H1 (cell line): Measurements from ENCODE around the gene MCM3AP. TPM values are rescaled to one million over a fixed set of nuclear protein-coding genes. Genes with fewer than 3 reads are reported as not detected.

Experiments
- CTCF ChIA-PET: fragments of 300-600 bp; sonication (Branson Sonifier 250); formaldehyde crosslinking; loops from one replicate; lab custom pipeline; 2021; ENCODE audit not compliant: partially characterized antibody; lab: Charles Lee
- POLR2A ChIA-PET: fragments of 300-600 bp; sonication (Branson Sonifier 250); formaldehyde crosslinking; loops from one replicate; lab custom pipeline; 2021; ENCODE audit warnings: inconsistent platforms; ENCODE audit not compliant: partially characterized antibody; lab: Charles Lee
- DNase-seq, 2 experiments: peaks; one replicate each; pipeline versions ENCODE4 v3.0.0 to v3.0.0-alpha.2; 2010 to 2022; ENCODE audit warnings: low spot score in 2 of 2, low read depth in 1 of 2, mixed read lengths in 1 of 2
- FAIRE-seq: peaks from 2 replicates; lab custom pipeline; 2011; peaks lifted over from hg19 to GRCh38; lab: Jason Lieb, UNC
- H2AFZ ChIP-seq: 2 replicates; pipeline ENCODE4 v1.8.1; 2012; ENCODE audit warnings: low read length, inconsistent platforms
- H2AK5ac ChIP-seq: 2 replicates; pipeline ENCODE4 v1.6.1; 2013; ENCODE audit warnings: low read depth, low read length
- H2BK120ac ChIP-seq: replicated peaks from 2 replicates; pipeline ENCODE3; 2013; ENCODE audit warnings: low read depth, low read length, inconsistent platforms
- H2BK12ac ChIP-seq: 2 replicates; pipeline ENCODE4 v1.6.1; 2013; ENCODE audit warnings: low read depth, low read length
- H2BK15ac ChIP-seq: 2 replicates; pipeline ENCODE4 v1.6.1; 2013; ENCODE audit warnings: low read length
- H2BK20ac ChIP-seq: 2 replicates; pipeline ENCODE4 v1.6.1; 2013; ENCODE audit warnings: low read length
- H2BK5ac ChIP-seq: 2 replicates; pipeline ENCODE4 v1.6.1; 2013; ENCODE audit warnings: low read depth, low read length
- H3K14ac ChIP-seq: 2 replicates; pipeline ENCODE4 v1.6.1; 2013; ENCODE audit warnings: inconsistent platforms; ENCODE audit not compliant: insufficient read length
- H3K18ac ChIP-seq: 2 replicates; pipeline ENCODE4 v1.6.1; 2013; ENCODE audit warnings: low read length; ENCODE audit errors: extremely low read depth
- H3K23ac ChIP-seq: 2 replicates; pipeline ENCODE4 v1.6.1; 2013; ENCODE audit warnings: inconsistent platforms; ENCODE audit not compliant: insufficient read length
- H3K23me2 ChIP-seq: 2 replicates; pipeline ENCODE4 v1.6.1; 2013; ENCODE audit warnings: low read depth, low read length
- H3K27ac ChIP-seq: 2 replicates; pipeline ENCODE4 v1.6.1; 2011; ENCODE audit warnings: low read depth, low read length, inconsistent platforms
- H3K27me3 ChIP-seq, 4 experiments: replicated peaks in 1 of 4; 1 replicate in 1 of 4; 2 replicates in 3 of 4; pipeline versions ENCODE4 v1.6.1 to v1.8.1; 2011 to 2013; ENCODE audit warnings: low read length in 3 of 4, mild to moderate bottlenecking in 3 of 4, inconsistent platforms in 2 of 4, mixed read lengths in 2 of 4, moderate library complexity in 1 of 4; ENCODE audit not compliant: control insufficient read depth in 3 of 4, insufficient read depth in 3 of 4; ENCODE audit errors: extremely low read depth in 1 of 4
- H3K36me3 ChIP-seq, 4 experiments: 2 replicates each; pipeline versions ENCODE4 v1.6.1 to v1.8.1; 2011 to 2013; ENCODE audit warnings: mild to moderate bottlenecking in 4 of 4, low read length in 3 of 4, moderate library complexity in 2 of 4, control low read depth in 1 of 4, inconsistent platforms in 1 of 4; ENCODE audit not compliant: insufficient read depth in 4 of 4, control insufficient read depth in 2 of 4
- H3K4ac ChIP-seq: replicated peaks from 2 replicates; pipeline ENCODE3; 2013; ENCODE audit warnings: low read length, low read depth, mixed read lengths, inconsistent platforms; ENCODE audit not compliant: insufficient read length
- H3K4me1 ChIP-seq, 4 experiments: replicated peaks in 1 of 4; 1 replicate in 1 of 4; 2 replicates in 3 of 4; pipeline versions ENCODE4 v1.6.1 to v1.8.1; 2011 to 2013; ENCODE audit warnings: low read length in 3 of 4, inconsistent platforms in 2 of 4, mixed read lengths in 1 of 4; ENCODE audit not compliant: insufficient read depth in 4 of 4, control insufficient read depth in 3 of 4
- H3K4me2 ChIP-seq, 2 experiments: 2 replicates each; pipeline versions ENCODE4 v1.6.1 to v1.8.1; 2011 to 2013; ENCODE audit warnings: low read depth in 2 of 2, low read length in 2 of 2, control low read depth in 1 of 2, inconsistent platforms in 1 of 2, mild to moderate bottlenecking in 1 of 2; ENCODE audit not compliant: insufficient read depth in 1 of 2
- H3K4me3 ChIP-seq, 4 experiments: fragments of 200-600, 300-600 bp in 1 of 4; sonication (generic), shearing (Covaris generic), sonication (Bioruptor Twin) in 1 of 4; 2 replicates each; pipeline versions ENCODE4 v1.5.1 to v1.8.1; 2011 to 2016; ENCODE audit warnings: low read length in 4 of 4, low read depth in 3 of 4, control low read depth in 2 of 4, inconsistent platforms in 2 of 4, mild to moderate bottlenecking in 2 of 4, mixed read lengths in 1 of 4, moderate library complexity in 1 of 4; ENCODE audit not compliant: insufficient read depth in 2 of 4; ENCODE audit errors: extremely low read depth in 1 of 4
- H3K56ac ChIP-seq: replicated peaks from 2 replicates; pipeline ENCODE3; 2013; ENCODE audit warnings: low read depth, mild to moderate bottlenecking, mixed read lengths, low read length, inconsistent platforms; ENCODE audit not compliant: insufficient read length
- H3K79me1 ChIP-seq: 2 replicates; pipeline ENCODE4 v1.6.1; 2013; ENCODE audit warnings: low read depth, low read length, control low read depth
- H3K79me2 ChIP-seq, 2 experiments: 2 replicates each; pipeline versions ENCODE4 v1.6.1 to v1.8.1; 2012 to 2013; ENCODE audit warnings: low read length in 2 of 2, mild to moderate bottlenecking in 2 of 2, inconsistent platforms in 1 of 2; ENCODE audit not compliant: insufficient read depth in 2 of 2, control insufficient read depth in 1 of 2
- H3K9ac ChIP-seq, 4 experiments: replicated peaks in 1 of 4; 1 replicate in 1 of 4; 2 replicates in 3 of 4; pipeline versions ENCODE4 v1.6.1 to v1.8.1; 2011 to 2013; ENCODE audit warnings: low read depth in 3 of 4, low read length in 3 of 4, control low read depth in 2 of 4, mild to moderate bottlenecking in 2 of 4, moderate library complexity in 2 of 4, inconsistent platforms in 1 of 4; ENCODE audit errors: extremely low read depth in 1 of 4
- H3K9me3 ChIP-seq, 2 experiments: 2 replicates each; pipeline versions ENCODE4 v1.6.1 to v1.8.1; 2012 to 2013; ENCODE audit warnings: mild to moderate bottlenecking in 2 of 2, moderate library complexity in 2 of 2, control low read depth in 1 of 2, inconsistent platforms in 1 of 2, low read depth in 1 of 2, low read length in 1 of 2, mixed read lengths in 1 of 2; ENCODE audit not compliant: insufficient read depth in 2 of 2
- H4K20me1 ChIP-seq, 2 experiments: replicated peaks in 1 of 2; 2 replicates each; pipeline versions ENCODE3 to v1.8.1; 2011 to 2013; ENCODE audit warnings: inconsistent platforms in 2 of 2, low read length in 2 of 2, mild to moderate bottlenecking in 1 of 2; ENCODE audit not compliant: insufficient read depth in 2 of 2, control insufficient read depth in 1 of 2
- H4K5ac ChIP-seq: 2 replicates; pipeline ENCODE4 v1.6.1; 2013; ENCODE audit warnings: low read length, low read depth, mixed read lengths, inconsistent platforms; ENCODE audit not compliant: insufficient read length
- H4K8ac ChIP-seq: 2 replicates; pipeline ENCODE4 v1.8.0; 2013; ENCODE audit warnings: mild to moderate bottlenecking, moderate library complexity, low read length, inconsistent platforms; ENCODE audit not compliant: insufficient read depth; ENCODE audit errors: extremely low read depth
- H4K91ac ChIP-seq: replicated peaks from 2 replicates; pipeline ENCODE3; 2013; ENCODE audit warnings: low read length, mixed read lengths, inconsistent platforms; ENCODE audit not compliant: insufficient read length
- ATF2 ChIP-seq: IDR thresholded peaks from 2 replicates; pipeline ENCODE4 v1.6.1; 2012; ENCODE audit warnings: low read length, inconsistent platforms
- HDAC6 ChIP-seq: IDR thresholded peaks from one replicate; pipeline ENCODE4 v1.7.1; 2012; ENCODE audit warnings: low read depth, mild to moderate bottlenecking, inconsistent platforms, low read length, moderate library complexity
- NANOG ChIP-seq: IDR thresholded peaks from 2 replicates; pipeline ENCODE4 v1.6.1; 2011; ENCODE audit warnings: low read length, low read depth, mild to moderate bottlenecking, inconsistent platforms; ENCODE audit not compliant: insufficient read depth, poor library complexity, severe bottlenecking
- PHF8 ChIP-seq: fragments of 200-600 bp; sonication (generic); conservative IDR thresholded peaks from 2 replicates; pipeline ENCODE4 v1.7.1; 2012; ENCODE audit warnings: low read depth, mild to moderate bottlenecking, inconsistent platforms, low read length, moderate library complexity
- SAP30 ChIP-seq: fragments of 300-600 bp; sonication (generic); IDR thresholded peaks from 2 replicates; pipeline ENCODE4 v1.7.1; 2012; ENCODE audit warnings: low read length, moderate library complexity, mild to moderate bottlenecking, inconsistent platforms; ENCODE audit not compliant: insufficient read depth, insufficient replicate concordance
- WGBS, 2 experiments: shearing (Covaris generic) in 1 of 2; methylation state at CpG; one replicate each; pipeline versions ENCODE4 v1.1.6 to v1.1.7; 2013 to 2015; ENCODE audit warnings: low lambda C conversion rate in 2 of 2, mixed read lengths in 2 of 2, inconsistent platforms in 1 of 2, low coverage in 1 of 2, missing lambda C conversion rate in 1 of 2; ENCODE audit not compliant: insufficient replicate concordance in 2 of 2, insufficient coverage in 1 of 2, insufficient read length in 1 of 2; ENCODE audit errors: extremely low coverage in 1 of 2, missing lambda C conversion rate in 1 of 2; 5-methylcytosine and 5-hydroxymethylcytosine counted together
- polyA plus RNA-seq, 7 experiments: library from polyadenylated mRNA; depleted of rRNA in 3 of 7; stranded (reverse) in 5 of 7; unstranded in 2 of 7; fragments of >200 nt in 5 of 7; fragments of 200-250 nt in 2 of 7; gene quantifications; 1 replicate in 5 of 7; 2 replicates in 1 of 7; 4 replicates in 1 of 7; pipeline versions ENCODE4 v1.2.1 to v1.2.3, GENCODE V29; 2011 to 2013; ENCODE audit warnings: missing spikeins in 2 of 7, mixed read lengths in 2 of 7
- total RNA-seq: library from RNA; stranded (reverse); fragmentation: NEBNext Ultra II Directional; extraction: Animal tissue kit (Norgen Biotek cat#: 25700); gene quantifications from 2 replicates; pipeline ENCODE4 v1.2.1, GENCODE V29; 2021

MCM3AP gene
- total and polyA plus RNA-seq, 2 of the 8 experiments (the other 6 are each of a cell fraction or from before 2014, with no cell fraction given): 37.2 to 119 TPM

- peaks cover 4% of the 10 kb centered on the region for H3K23me2 ChIP-seq
- no peaks in the 10 kb centered on the region for H3K9me3 ChIP-seq
- ChIA-PET CTCF (no interaction called here), POLR2A (interaction anchor here (0.7 to 0.8 kb wide), 2 partner anchors 30 to 49 kb away, joined by 3 to 5 read pairs; no protein-coding TSS in a partner anchor)
- DNase-seq (no peak), FAIRE-seq (no peak)
- peaks cover 4 to 13% of the 10 kb centered on the region in 2 experiments; a peak in 3 of 4 replicates for H3K79me2 ChIP-seq
- TF ChIP-seq HDAC6 (no peak), ATF2 (no peak), NANOG (no peak), SAP30 (no peak), PHF8 (no peak)
- no peaks in the 10 kb centered on the region for H3K27me3 ChIP-seq
- peaks cover 1 to 4% (median 3%) of the 10 kb centered on the region in 4 experiments; a peak in 5 of 7 replicates for H3K4me1 ChIP-seq
- H3K14ac ChIP-seq: no peak overlapping the region
- 0 out of 2 replicates have a peak overlapping the region, but pooled peaks have one; percentile 2 for H2BK12ac ChIP-seq
- no peak overlapping the region for H3K23ac ChIP-seq
- H3K56ac ChIP-seq: no peak overlapping the region
- peak overlapping the region in 1 of 2 experiments; percentile 17; a peak in 1 of 4 replicates for H3K4me2 ChIP-seq
- H3K4ac ChIP-seq: no peak overlapping the region
- H2AK5ac ChIP-seq: no peak overlapping the region
- peaks cover 5% of the 10 kb centered on the region for H3K79me1 ChIP-seq
- no peak overlapping the region for H2BK5ac ChIP-seq
- no peak overlapping the region for H2BK20ac ChIP-seq
- no peak overlapping the region for H2BK120ac ChIP-seq
- no peak overlapping the region for H3K4me3 ChIP-seq
- H4K8ac ChIP-seq: no peak overlapping the region
- peaks cover 3 to 10% (median 7%) of the 10 kb centered on the region in 4 experiments; a peak in 6 of 8 replicates for H3K36me3 ChIP-seq
- no peak overlapping the region for H3K27ac ChIP-seq
- H2AFZ ChIP-seq: no peak overlapping the region
- H3K18ac ChIP-seq: no peak overlapping the region
- peaks cover 0 to 9% of the 10 kb centered on the region in 2 experiments for H4K20me1 ChIP-seq
- WGBS, 2 experiments: 71% methylated on average over 6 of the region's 6 CpGs; no CpG with 5 or more reads in 1 of the 2 experiments
- no peak overlapping the region for H4K5ac ChIP-seq
- H2BK15ac ChIP-seq: no peak overlapping the region
- H4K91ac ChIP-seq: no peak overlapping the region
- peak overlapping the region in 1 of 4 experiments; percentile 60; a peak in 2 of 7 replicates for H3K9ac ChIP-seq
These were observed 4.3 kb upstream of the MCM3AP start for GRCh38 chr21:46289655-46290179.
